ENCODE measurements around the gene TMEM125.

DNA sequence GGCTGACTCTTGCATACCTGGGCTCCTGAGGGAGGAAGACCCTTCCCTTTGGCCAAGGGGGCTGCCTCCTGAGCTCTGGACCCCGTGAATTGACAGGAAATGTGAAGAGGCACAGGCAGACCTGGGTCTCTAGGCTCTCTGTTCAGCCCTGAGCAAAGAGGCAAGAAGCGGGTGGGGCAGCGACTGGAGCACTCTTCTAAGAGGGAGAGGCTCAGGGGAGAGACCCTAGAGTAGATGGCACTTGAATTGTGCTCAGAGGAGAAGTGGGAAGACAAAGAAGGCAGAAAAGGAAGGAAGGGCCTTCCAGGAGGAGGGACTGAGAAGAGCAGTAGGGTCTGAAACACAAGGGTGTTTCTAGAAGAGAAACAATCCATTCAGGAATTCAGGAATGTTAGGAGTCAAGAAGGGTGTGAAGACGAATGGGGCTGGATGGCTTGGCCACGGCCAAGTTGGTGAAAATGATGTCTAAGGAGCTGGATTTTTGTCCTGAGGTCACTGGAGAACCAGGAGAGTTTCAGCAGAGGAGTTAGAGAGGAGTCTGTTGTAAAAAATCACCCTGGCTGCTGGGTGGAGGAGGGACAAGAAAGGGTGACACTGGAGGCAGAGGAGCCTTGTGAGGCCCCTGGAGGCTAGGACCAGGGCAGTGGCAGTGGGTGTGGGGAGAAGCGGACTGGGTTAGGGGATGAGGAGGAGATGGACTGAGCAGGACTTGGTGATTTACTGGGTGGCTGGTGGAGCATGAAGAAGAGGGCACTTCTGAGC, 36.3 kb downstream of the TMEM125 start:
- TF ChIP-seq ZZZ3 (IDR thresholded peaks at IDR 0.05; ENCODE audit: control insufficient read depth, insufficient read length, low read depth) (no peak), POLR2AphosphoS5 (IDR thresholded peaks at IDR 0.05; ENCODE audit: low read length) (no peak), POLR2A (IDR thresholded peaks at IDR 0.05; ENCODE audit: low read depth, low read length) (no peak), NRF1 (conservative IDR thresholded peaks at IDR 0.05; ENCODE audit: low read depth, low read length) (no peak), RAD21 (IDR thresholded peaks at IDR 0.05; ENCODE audit: insufficient read depth, low read depth, low read length) (no peak), NBN (IDR thresholded peaks at IDR 0.05) (no peak)
- TF ChIP-seq, protein P1, sequence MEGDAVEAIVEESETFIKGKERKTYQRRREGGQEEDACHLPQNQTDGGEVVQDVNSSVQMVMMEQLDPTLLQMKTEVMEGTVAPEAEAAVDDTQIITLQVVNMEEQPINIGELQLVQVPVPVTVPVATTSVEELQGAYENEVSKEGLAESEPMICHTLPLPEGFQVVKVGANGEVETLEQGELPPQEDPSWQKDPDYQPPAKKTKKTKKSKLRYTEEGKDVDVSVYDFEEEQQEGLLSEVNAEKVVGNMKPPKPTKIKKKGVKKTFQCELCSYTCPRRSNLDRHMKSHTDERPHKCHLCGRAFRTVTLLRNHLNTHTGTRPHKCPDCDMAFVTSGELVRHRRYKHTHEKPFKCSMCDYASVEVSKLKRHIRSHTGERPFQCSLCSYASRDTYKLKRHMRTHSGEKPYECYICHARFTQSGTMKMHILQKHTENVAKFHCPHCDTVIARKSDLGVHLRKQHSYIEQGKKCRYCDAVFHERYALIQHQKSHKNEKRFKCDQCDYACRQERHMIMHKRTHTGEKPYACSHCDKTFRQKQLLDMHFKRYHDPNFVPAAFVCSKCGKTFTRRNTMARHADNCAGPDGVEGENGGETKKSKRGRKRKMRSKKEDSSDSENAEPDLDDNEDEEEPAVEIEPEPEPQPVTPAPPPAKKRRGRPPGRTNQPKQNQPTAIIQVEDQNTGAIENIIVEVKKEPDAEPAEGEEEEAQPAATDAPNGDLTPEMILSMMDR (IDR thresholded peaks at IDR 0.05 in 2 of 3, conservative IDR thresholded peaks at IDR 0.05 in 1 of 3; ENCODE audit: control insufficient read depth in 2 of 3, extremely low read depth in 1 of 3, insufficient read depth in 1 of 3, low read depth in 3 of 3, low read length in 3 of 3): no peak

Data from GM12878 (cell line).